ENCODE measurements around the gene PEX7. TPM values are rescaled to one million over a fixed set of nuclear protein-coding genes. Genes with fewer than 3 reads are reported as not detected.

Gene PEX7
- total RNA-seq, 1 experiment from 2014 or later = 9.9 TPM

GRCh38 chr6:136923116-136923953 lies 100.9 kb downstream of the PEX7 start:
- H3K4me3 ChIP-seq (ENCODE audit: low read length) = no peak overlapping the region
- BruUV-seq (replicated peaks) = no TSS peak
- H4K20me1 ChIP-seq (ENCODE audit: low read length) = no peaks in the 10 kb centered on the region
- H3F3A ChIP-seq (ENCODE audit: low read length, unreplicated experiment) = no peaks in the 10 kb centered on the region
- TF ChIP-seq EZH2 (IDR thresholded peaks at IDR 0.05; ENCODE audit: low read length, unreplicated experiment) (no peak), EZH2phosphoT487 (IDR thresholded peaks at IDR 0.05; ENCODE audit: borderline replicate concordance, low read length) (no peak), CTCF (conservative IDR thresholded peaks at IDR 0.05; ENCODE audit: low read depth, low read length) (no peak)
- DNase-seq = no peak
- no peak overlapping the region for H3K9ac ChIP-seq (ENCODE audit: low read length)
- H3K4me2 ChIP-seq (ENCODE audit: low read length) = no peak overlapping the region
- no peaks in the 10 kb centered on the region for H3K9me2 ChIP-seq (replicated peaks; ENCODE audit: low read length)
- H3K79me2 ChIP-seq (ENCODE audit: low read length) = no peaks in the 10 kb centered on the region
- intact Hi-C loops (cut with micrococcal nuclease) = no loop called here
- no peak overlapping the region for H2AFZ ChIP-seq (ENCODE audit: low read length)
- H3K9me3 ChIP-seq (ENCODE audit: low read length) = no peaks in the 10 kb centered on the region
- H3K36me3 ChIP-seq (ENCODE audit: low read depth, low read length) = no peaks in the 10 kb centered on the region
- H3K27ac ChIP-seq (ENCODE audit: low read length) = no peak overlapping the region
- no peaks in the 10 kb centered on the region for H3K4me1 ChIP-seq (ENCODE audit: insufficient read depth, low read length)
- ChIA-PET CTCF (no interaction called here), POLR2A (ENCODE audit: unreplicated experiment) (no interaction called here)
- H3K27me3 ChIP-seq (ENCODE audit: low read length) = peaks cover 15% of the 10 kb centered on the region
- no peak for ATAC-seq

DNA sequence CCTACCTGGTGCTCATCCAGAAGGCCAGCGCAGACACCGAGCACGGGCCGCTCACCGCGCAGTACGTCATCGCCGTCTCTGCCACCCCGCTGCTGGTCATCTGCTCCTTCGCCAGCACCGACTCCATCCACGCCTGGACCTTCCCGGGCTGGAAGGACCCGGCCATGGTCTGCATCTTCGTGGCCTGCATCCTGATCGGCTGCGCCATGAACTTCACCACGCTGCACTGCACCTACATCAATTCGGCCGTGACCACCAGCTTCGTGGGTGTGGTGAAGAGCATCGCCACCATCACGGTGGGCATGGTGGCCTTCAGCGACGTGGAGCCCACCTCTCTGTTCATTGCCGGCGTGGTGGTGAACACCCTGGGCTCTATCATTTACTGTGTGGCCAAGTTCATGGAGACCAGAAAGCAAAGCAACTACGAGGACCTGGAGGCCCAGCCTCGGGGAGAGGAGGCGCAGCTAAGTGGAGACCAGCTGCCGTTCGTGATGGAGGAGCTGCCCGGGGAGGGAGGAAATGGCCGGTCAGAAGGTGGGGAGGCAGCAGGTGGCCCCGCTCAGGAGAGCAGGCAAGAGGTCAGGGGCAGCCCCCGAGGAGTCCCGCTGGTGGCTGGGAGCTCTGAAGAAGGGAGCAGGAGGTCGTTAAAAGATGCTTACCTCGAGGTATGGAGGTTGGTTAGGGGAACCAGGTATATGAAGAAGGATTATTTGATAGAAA lies 101.7 kb downstream of the PEX7 start:
- DNase-seq = no peak
- POLR2A ChIA-PET (ENCODE audit: unreplicated experiment) = no interaction called here
- Histone ChIP-seq H3K4me2 (ENCODE audit: low read length) (no peak overlapping the region), H2AFZ (ENCODE audit: low read length) (no peak overlapping the region), H3K9me2 (replicated peaks; ENCODE audit: low read length) (no peaks in the 10 kb centered on the region), H3K4me1 (ENCODE audit: insufficient read depth, low read length) (no peaks in the 10 kb centered on the region), H3F3A (ENCODE audit: low read length, unreplicated experiment) (no peaks in the 10 kb centered on the region), H3K9ac (ENCODE audit: low read length) (no peak overlapping the region), H3K36me3 (ENCODE audit: low read depth, low read length) (no peaks in the 10 kb centered on the region), H3K79me2 (ENCODE audit: low read length) (no peaks in the 10 kb centered on the region), H3K27me3 (ENCODE audit: low read length) (peaks cover 15% of the 10 kb centered on the region), H3K4me3 (ENCODE audit: low read length) (no peak overlapping the region), H3K27ac (ENCODE audit: low read length) (no peak overlapping the region), H3K9me3 (ENCODE audit: low read length) (no peaks in the 10 kb centered on the region), H4K20me1 (ENCODE audit: low read length) (no peaks in the 10 kb centered on the region)
- ATAC-seq = no peak
- no TSS peak for BruUV-seq (replicated peaks)
- intact Hi-C loops (cut with micrococcal nuclease) = no loop called here
- TF ChIP-seq EZH2phosphoT487 (IDR thresholded peaks at IDR 0.05; ENCODE audit: borderline replicate concordance, low read length) = no peak
- no peak for TF ChIP-seq EZH2 (IDR thresholded peaks at IDR 0.05; ENCODE audit: low read length, unreplicated experiment)
- no peak for TF ChIP-seq CTCF (conservative IDR thresholded peaks at IDR 0.05; ENCODE audit: low read depth, low read length)
- CTCF ChIA-PET = no interaction called here

DNA sequence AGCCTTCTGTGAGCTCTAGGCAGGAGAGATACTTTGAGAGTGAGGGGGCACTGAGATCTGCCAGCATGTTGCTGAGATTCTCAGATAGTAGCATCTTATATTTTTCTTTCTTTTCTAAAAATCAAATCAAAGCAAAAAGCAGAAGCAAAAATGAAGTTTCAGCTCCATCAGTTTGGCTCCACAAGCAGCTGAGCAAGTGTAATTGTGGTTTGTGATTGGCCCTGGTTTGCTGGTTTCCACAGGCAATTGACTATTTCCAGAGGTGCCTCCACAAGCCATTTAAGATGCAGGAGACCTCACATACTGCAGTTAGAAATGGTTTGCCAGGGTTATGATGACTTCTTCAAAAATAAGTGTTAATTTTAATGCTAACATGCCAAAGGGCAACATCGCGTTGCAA lies 104.0 kb downstream of the PEX7 start:
- CTCF ChIA-PET = no interaction called here
- Histone ChIP-seq H3K27me3 (ENCODE audit: low read length) (peaks cover 7% of the 10 kb centered on the region), H3K27ac (ENCODE audit: low read length) (no peak overlapping the region), H3K9me3 (ENCODE audit: low read length) (no peaks in the 10 kb centered on the region), H2AFZ (ENCODE audit: low read length) (no peak overlapping the region), H3K79me2 (ENCODE audit: low read length) (no peaks in the 10 kb centered on the region), H3K4me1 (ENCODE audit: insufficient read depth, low read length) (no peaks in the 10 kb centered on the region), H3K9ac (ENCODE audit: low read length) (no peak overlapping the region), H3K4me3 (ENCODE audit: low read length) (no peak overlapping the region), H3F3A (ENCODE audit: low read length, unreplicated experiment) (no peaks in the 10 kb centered on the region), H4K20me1 (ENCODE audit: low read length) (no peaks in the 10 kb centered on the region), H3K4me2 (ENCODE audit: low read length) (no peak overlapping the region), H3K36me3 (ENCODE audit: low read depth, low read length) (no peaks in the 10 kb centered on the region), H3K9me2 (replicated peaks; ENCODE audit: low read length) (no peaks in the 10 kb centered on the region)
- TF ChIP-seq EZH2phosphoT487 (IDR thresholded peaks at IDR 0.05; ENCODE audit: borderline replicate concordance, low read length) (no peak), EZH2 (IDR thresholded peaks at IDR 0.05; ENCODE audit: low read length, unreplicated experiment) (no peak), CTCF (conservative IDR thresholded peaks at IDR 0.05; ENCODE audit: low read depth, low read length) (no peak)
- POLR2A ChIA-PET (ENCODE audit: unreplicated experiment) = no interaction called here
- BruUV-seq (replicated peaks) = no TSS peak
- intact Hi-C loops (cut with micrococcal nuclease) = no loop called here
- DNase-seq (no peak), ATAC-seq (no peak)

All from PC-3 (cell line).